ENCODE measurements around the gene DLGAP1.

GRCh38 chr18:3985020-3985419 lies 470.1 kb downstream of the DLGAP1 start:
- TF ChIP-seq POLR2A (IDR thresholded peaks at IDR 0.05; ENCODE audit: control extremely low read depth in 1 of 2, low read depth in 2 of 2, low read length in 2 of 2): no peak
- no peak for TF ChIP-seq SP1 (IDR thresholded peaks at IDR 0.05; ENCODE audit: low read depth, low read length)
- TF ChIP-seq CREB1 (IDR thresholded peaks at IDR 0.05): no peak
- no peak for TF ChIP-seq SRF (IDR thresholded peaks at IDR 0.05; ENCODE audit: low read depth, low read length)
- TF ChIP-seq CTCF (IDR thresholded peaks at IDR 0.05; ENCODE audit: control extremely low read depth in 1 of 3, insufficient read depth in 1 of 3, low read depth in 1 of 3, low read length in 3 of 3): no peak
- no peak for TF ChIP-seq MAFK (IDR thresholded peaks at IDR 0.05; ENCODE audit: low read depth, low read length)
- no peak for TF ChIP-seq RFX5 (IDR thresholded peaks at IDR 0.05; ENCODE audit: borderline replicate concordance, low read depth, low read length)
- no peak for TF ChIP-seq HDAC6 (IDR thresholded peaks at IDR 0.05; ENCODE audit: low read depth, low read length)
- no peak for TF ChIP-seq SIN3A (conservative IDR thresholded peaks at IDR 0.05 in 1 of 2, IDR thresholded peaks at IDR 0.05 in 1 of 2; ENCODE audit: low read depth in 1 of 2, low read length in 2 of 2)
- TF ChIP-seq ATF3 (IDR thresholded peaks at IDR 0.05; ENCODE audit: insufficient read depth, low read depth, low read length): no peak
- TF ChIP-seq JUN (IDR thresholded peaks at IDR 0.05; ENCODE audit: low read depth, low read length): no peak
- TF ChIP-seq EZH2 (IDR thresholded peaks at IDR 0.05; ENCODE audit: low read depth, low read length, severe bottlenecking): no peak
